Activated CD4-positive, alpha-beta T cell treated with anti-CD3 and anti-CD28 coated beads, Interleukin-2, amount 10 ng/mL, durations not matched to agents 24 days and 14 days (primary cell): ENCODE measurements around the gene NCF2. TPM values are rescaled to one million over a fixed set of nuclear protein-coding genes. Genes with fewer than 3 reads are reported as not detected.
"Not testable (repeated sequence)": the region's sequence is repeated elsewhere in the genome, so short reads cannot be mapped to it uniquely, and the experiment has no call there.

ENCODE experiments used
- DNase-seq: peaks from one replicate; pipeline ENCODE4 v3.0.0; 2022
- H3K27ac Mint-ChIP-seq: one replicate; pipeline ENCODE4 v1.8.0; 2022; ENCODE audit warnings: mild to moderate bottlenecking, mixed read lengths
- H3K27me3 Mint-ChIP-seq: one replicate; pipeline ENCODE4 v1.8.0; 2022; ENCODE audit warnings: mixed read lengths
- H3K36me3 Mint-ChIP-seq: one replicate; pipeline ENCODE4 v1.8.0; 2022; ENCODE audit warnings: low read depth, mild to moderate bottlenecking, mixed read lengths
- H3K4me1 Mint-ChIP-seq: one replicate; pipeline ENCODE4 v1.8.0; 2021; ENCODE audit warnings: mixed read lengths
- H3K4me3 Mint-ChIP-seq: one replicate; pipeline ENCODE4 v1.8.0; 2022; ENCODE audit warnings: mild to moderate bottlenecking, moderate library complexity, mixed read lengths
- H3K9me3 Mint-ChIP-seq: one replicate; pipeline ENCODE4 v1.8.0; 2021; ENCODE audit warnings: mixed read lengths
- intact Hi-C: fragments of 100-400 bp; cut with micrococcal nuclease; formaldehyde crosslinking; loops from one replicate; pipeline ENCODE4 v1.15.1; 2023
- total RNA-seq: library from RNA; stranded (reverse); gene quantifications from 2 replicates; pipeline ENCODE4 v1.2.3, GENCODE V29; 2022

The NCF2 gene
- total RNA-seq, 1 donor from 2014 or later: 5.3 TPM

GRCh38 chr1:183628537-183628936 is 38.3 kb upstream of the NCF2 start:
- H3K4me1 Mint-ChIP-seq: peaks cover 37% of the 10 kb centered on the region

GRCh38 chr1:183626236-183626635 is 36.0 kb upstream of the NCF2 start:
- H3K4me1 Mint-ChIP-seq: peaks cover 25% of the 10 kb centered on the region
- H3K9me3 Mint-ChIP-seq, H3K4me3 Mint-ChIP-seq, H3K27ac Mint-ChIP-seq, DNase-seq, H3K27me3 Mint-ChIP-seq, intact Hi-C loops: not testable (repeated sequence)
- H3K36me3 Mint-ChIP-seq: peaks cover 46% of the 10 kb centered on the region

More at GRCh38 chr1:183628537-183628936, 38.3 kb upstream of the NCF2 start:
- no peaks in the 10 kb centered on the region for H3K27me3 Mint-ChIP-seq
- DNase-seq: no peak
- peak overlapping the region; percentile 15 for H3K27ac Mint-ChIP-seq
- peaks cover 51% of the 10 kb centered on the region for H3K36me3 Mint-ChIP-seq
- intact Hi-C loops: loop anchor here (2.0 kb wide), 1 partner anchor 532 kb away; no protein-coding TSS in a partner anchor
- peak overlapping the region; percentile 7 for H3K4me3 Mint-ChIP-seq
- no peaks in the 10 kb centered on the region for H3K9me3 Mint-ChIP-seq

GRCh38 chr1:183622884-183623785 is 32.9 kb upstream of the NCF2 start:
- H3K9me3 Mint-ChIP-seq: no peaks in the 10 kb centered on the region
- intact Hi-C loops: loop anchor here (1.0 to 2.0 kb wide), 3 partner anchors 80 to 342 kb away; no protein-coding TSS in a partner anchor
- H3K27ac Mint-ChIP-seq: peak overlapping the region; percentile 2
- H3K4me1 Mint-ChIP-seq: peaks cover 10% of the 10 kb centered on the region
- no peaks in the 10 kb centered on the region for H3K27me3 Mint-ChIP-seq
- peak; percentile 86 for DNase-seq
- H3K4me3 Mint-ChIP-seq: no peak overlapping the region
- H3K36me3 Mint-ChIP-seq: peaks cover 21% of the 10 kb centered on the region

GRCh38 chr1:183622013-183622412 is 31.8 kb upstream of the NCF2 start:
- DNase-seq: no peak
- no peak overlapping the region for H3K4me3 Mint-ChIP-seq
- H3K27ac Mint-ChIP-seq: no peak overlapping the region
- H3K27me3 Mint-ChIP-seq: no peaks in the 10 kb centered on the region
- peaks cover 19% of the 10 kb centered on the region for H3K36me3 Mint-ChIP-seq
- peaks cover 12% of the 10 kb centered on the region for H3K4me1 Mint-ChIP-seq
- intact Hi-C loops: loop anchor here (2.0 kb wide), 1 partner anchor 151 kb away; no protein-coding TSS in a partner anchor
- H3K9me3 Mint-ChIP-seq: no peaks in the 10 kb centered on the region

GRCh38 chr1:183620311-183620710 is 30.1 kb upstream of the NCF2 start:
- Mint-ChIP-seq H3K4me3 (no peak overlapping the region), H3K4me1 (peaks cover 7% of the 10 kb centered on the region), H3K27ac (no peak overlapping the region), H3K36me3 (peaks cover 14% of the 10 kb centered on the region), H3K27me3 (no peaks in the 10 kb centered on the region), H3K9me3 (no peaks in the 10 kb centered on the region)
- intact Hi-C loops: no loop called here
- no peak for DNase-seq

- Mint-ChIP-seq H3K27ac (no peak overlapping the region), H3K36me3 (peaks cover 10% of the 10 kb centered on the region), H3K4me1 (peaks cover 4% of the 10 kb centered on the region), H3K9me3 (no peaks in the 10 kb centered on the region), H3K4me3 (no peak overlapping the region), H3K27me3 (no peaks in the 10 kb centered on the region)
- intact Hi-C loops: no loop called here
- no peak for DNase-seq
These were observed 29.5 kb upstream of the NCF2 start for GRCh38 chr1:183619781-183620180.

GRCh38 chr1:183618202-183618601 is 27.9 kb upstream of the NCF2 start:
- H3K27ac Mint-ChIP-seq, H3K36me3 Mint-ChIP-seq, H3K9me3 Mint-ChIP-seq, H3K27me3 Mint-ChIP-seq, H3K4me3 Mint-ChIP-seq, intact Hi-C loops, H3K4me1 Mint-ChIP-seq, DNase-seq: not testable (repeated sequence)

GRCh38 chr1:183612975-183613374 is 22.7 kb upstream of the NCF2 start:
- not testable (repeated sequence) for H3K4me1 Mint-ChIP-seq, H3K9me3 Mint-ChIP-seq

GRCh38 chr1:183612407-183612806 is 22.1 kb upstream of the NCF2 start:
- no peak for DNase-seq
- Mint-ChIP-seq H3K9me3 (no peaks in the 10 kb centered on the region), H3K4me1 (peaks cover 5% of the 10 kb centered on the region), H3K4me3 (no peak overlapping the region), H3K27ac (no peak overlapping the region), H3K27me3 (peaks cover 15% of the 10 kb centered on the region), H3K36me3 (no peaks in the 10 kb centered on the region)
- intact Hi-C loops: no loop called here

More at GRCh38 chr1:183612975-183613374, 22.7 kb upstream of the NCF2 start:
- H3K27me3 Mint-ChIP-seq: peaks cover 15% of the 10 kb centered on the region
- H3K27ac Mint-ChIP-seq, H3K4me3 Mint-ChIP-seq, intact Hi-C loops, H3K36me3 Mint-ChIP-seq, DNase-seq: not testable (repeated sequence)

- Mint-ChIP-seq H3K4me3 (no peak overlapping the region), H3K4me1 (peaks cover 6% of the 10 kb centered on the region), H3K9me3 (no peaks in the 10 kb centered on the region), H3K27ac (no peak overlapping the region), H3K27me3 (peaks cover 15% of the 10 kb centered on the region), H3K36me3 (no peaks in the 10 kb centered on the region)
- DNase-seq: no peak
- intact Hi-C loops: no loop called here
These were observed 20.8 kb upstream of the NCF2 start for GRCh38 chr1:183611021-183611420.

GRCh38 chr1:183609759-183610452 is 19.6 kb upstream of the NCF2 start:
- H3K4me1 Mint-ChIP-seq: peaks cover 8% of the 10 kb centered on the region
- intact Hi-C loops: no loop called here
- H3K9me3 Mint-ChIP-seq: no peaks in the 10 kb centered on the region
- H3K27ac Mint-ChIP-seq: no peak overlapping the region
- DNase-seq: no peak
- no peak overlapping the region for H3K4me3 Mint-ChIP-seq
- H3K27me3 Mint-ChIP-seq: peaks cover 15% of the 10 kb centered on the region
- no peaks in the 10 kb centered on the region for H3K36me3 Mint-ChIP-seq

GRCh38 chr1:183609313-183609712 is 19.1 kb upstream of the NCF2 start:
- no peak for DNase-seq
- Mint-ChIP-seq H3K27me3 (peaks cover 15% of the 10 kb centered on the region), H3K4me1 (peaks cover 8% of the 10 kb centered on the region), H3K9me3 (no peaks in the 10 kb centered on the region), H3K36me3 (no peaks in the 10 kb centered on the region), H3K4me3 (no peak overlapping the region), H3K27ac (no peak overlapping the region)
- intact Hi-C loops: no loop called here

GRCh38 chr1:183607322-183607980 is 17.2 kb upstream of the NCF2 start:
- Mint-ChIP-seq H3K4me3 (no peak overlapping the region), H3K36me3 (no peaks in the 10 kb centered on the region), H3K4me1 (peaks cover 15% of the 10 kb centered on the region), H3K9me3 (no peaks in the 10 kb centered on the region), H3K27ac (no peak overlapping the region), H3K27me3 (peaks cover 15% of the 10 kb centered on the region)
- no peak for DNase-seq
- intact Hi-C loops: no loop called here

GRCh38 chr1:183605904-183606303 is 15.6 kb upstream of the NCF2 start:
- H3K27me3 Mint-ChIP-seq: peaks cover 11% of the 10 kb centered on the region
- peaks cover 15% of the 10 kb centered on the region for H3K4me1 Mint-ChIP-seq
- no peaks in the 10 kb centered on the region for H3K36me3 Mint-ChIP-seq
- no peak overlapping the region for H3K4me3 Mint-ChIP-seq
- intact Hi-C loops: no loop called here
- no peak for DNase-seq
- no peak overlapping the region for H3K27ac Mint-ChIP-seq
- no peaks in the 10 kb centered on the region for H3K9me3 Mint-ChIP-seq
